ENCODE data around the gene FURIN.

DNA sequence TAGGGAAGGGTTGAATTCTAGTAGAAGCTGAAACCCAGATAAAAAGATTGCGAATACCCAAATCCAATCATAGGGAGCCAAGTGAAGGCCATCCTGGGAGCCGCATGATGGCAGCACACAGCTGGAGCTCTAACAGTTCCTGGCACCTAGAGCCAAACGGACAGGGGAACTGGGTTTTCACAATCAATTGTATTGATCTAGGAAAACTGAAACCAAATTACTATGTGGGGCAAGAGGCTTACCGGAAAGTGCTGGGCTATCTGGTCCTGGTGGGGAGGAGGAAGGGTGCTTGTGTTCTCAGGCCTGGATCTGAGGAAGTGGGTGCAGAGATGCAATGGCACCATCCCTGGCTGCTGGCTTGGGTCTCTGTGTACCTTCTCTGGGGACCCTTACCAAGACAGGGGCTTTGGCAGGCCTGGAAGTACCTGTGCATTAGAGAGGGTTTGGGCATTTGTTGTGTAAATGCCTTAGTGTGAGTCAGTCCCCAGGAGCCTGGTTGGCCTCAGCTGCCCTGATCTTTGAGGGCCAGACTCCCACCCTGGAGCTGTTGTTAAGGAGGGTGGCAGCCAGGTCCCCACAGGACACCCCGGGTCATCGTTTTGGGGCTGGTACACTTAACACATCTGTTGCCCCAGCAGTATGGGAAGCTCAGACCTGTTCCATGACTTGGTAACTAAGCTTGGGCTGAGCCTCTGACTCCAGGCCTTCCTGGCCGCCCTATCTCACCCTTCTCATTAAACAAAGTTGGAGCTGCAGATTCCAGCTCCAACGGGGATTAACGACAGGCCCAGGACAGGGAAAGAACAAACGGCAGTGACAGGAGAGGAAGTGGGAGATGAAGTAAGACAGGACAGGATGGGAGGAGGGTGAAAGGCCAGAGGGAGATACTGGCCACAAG, 8.9 kb upstream of the FURIN start:
- TF ChIP-seq CTCF (IDR thresholded peaks at IDR 0.05; ENCODE audit: low read length) (no peak), EZH2 (optimal IDR thresholded peaks at IDR 0.05; ENCODE audit: low read depth, low read length) (no peak), EZH2phosphoT487 (IDR thresholded peaks at IDR 0.05; ENCODE audit: low read length) (no peak)

Data from MM.1S (cell line).